Natural killer cell (primary cell): Measurements from ENCODE around the gene RNASE1. TPM values are rescaled to one million over a fixed set of nuclear protein-coding genes. Genes with fewer than 3 reads are reported as not detected.

Experiments
- ATAC-seq, 3 donors: fragments of 150-1000 bp in 2 of 3; fragments of 200-7000 bp in 1 of 3; cut with Tn5 transposase; 1 replicate in 1 of 3; 2 replicates in 2 of 3; pipeline ENCODE4 v1.10.0; 2021; ENCODE audit warnings: mild to moderate bottlenecking in 2 of 3, moderate library complexity in 2 of 3
- DNase-seq, 2 donors: peaks; one replicate each; pipeline versions ENCODE4 v3.0.0 to v3.0.0-alpha.2; 2013 to 2021; ENCODE audit warnings: mixed read lengths in 1 of 2
- H3K27ac ChIP-seq: one replicate; pipeline ENCODE4 v1.5.1; 2013; ENCODE audit warnings: mild to moderate bottlenecking, low read length
- H3K27me3 ChIP-seq: one replicate; pipeline ENCODE4 v1.6.1; 2013; ENCODE audit warnings: low read length; ENCODE audit not compliant: control insufficient read depth, insufficient read depth
- H3K36me3 ChIP-seq: one replicate; pipeline ENCODE4 v1.6.1; 2013; ENCODE audit warnings: low read length; ENCODE audit not compliant: control insufficient read depth, insufficient read depth
- H3K4me1 ChIP-seq: one replicate; pipeline ENCODE4 v1.6.1; 2013; ENCODE audit warnings: low read length; ENCODE audit not compliant: control insufficient read depth, insufficient read depth
- H3K4me3 ChIP-seq: one replicate; pipeline ENCODE4 v1.5.1; 2013; ENCODE audit warnings: low read length
- H3K9me3 ChIP-seq: one replicate; pipeline ENCODE4 v1.6.1; 2013; ENCODE audit warnings: low read length; ENCODE audit not compliant: control insufficient read depth, insufficient read depth
- H3K27ac Mint-ChIP-seq, 2 donors: one replicate each; pipeline ENCODE4 v1.8.0; 2022; ENCODE audit warnings: mild to moderate bottlenecking in 2 of 2, mixed read lengths in 2 of 2, moderate library complexity in 1 of 2
- H3K27me3 Mint-ChIP-seq, 2 donors: one replicate each; pipeline ENCODE4 v1.8.0; 2022; ENCODE audit warnings: low read depth in 2 of 2, mixed read lengths in 2 of 2
- H3K36me3 Mint-ChIP-seq: one replicate; pipeline ENCODE4 v1.8.0; 2022; ENCODE audit warnings: mixed read lengths
- H3K4me1 Mint-ChIP-seq, 2 donors: one replicate each; pipeline ENCODE4 v1.8.0; 2022; ENCODE audit warnings: mixed read lengths in 2 of 2
- H3K4me3 Mint-ChIP-seq: one replicate; pipeline ENCODE4 v1.8.0; 2022; ENCODE audit warnings: mild to moderate bottlenecking, moderate library complexity, mixed read lengths
- H3K9me3 Mint-ChIP-seq, 2 donors: one replicate each; pipeline ENCODE4 v1.8.0; 2022; ENCODE audit warnings: mixed read lengths in 2 of 2
- CTCF ChIP-seq: fragments of 200-600 bp; IDR thresholded peaks from one replicate; pipeline ENCODE4 v1.8.0; 2022; ENCODE audit warnings: antibody characterized with exemption
- WGBS: methylation state at CpG from one replicate; pipeline ENCODE4 v1.1.7; 2013; ENCODE audit warnings: missing lambda C conversion rate; ENCODE audit not compliant: insufficient coverage; 5-methylcytosine and 5-hydroxymethylcytosine counted together
- intact Hi-C: fragments of 100-400 bp; cut with micrococcal nuclease; formaldehyde crosslinking; loops from one replicate; pipeline ENCODE4 v1.14.2; 2022
- total RNA-seq, 4 donors: library from RNA; stranded (reverse); fragments of 120-200 nt in 1 of 4; gene quantifications; one replicate each; pipeline versions ENCODE4 v1.2.3 to v1.2.4, GENCODE V29; 2013 to 2022

RNASE1 gene
- total RNA-seq, 3 donors from 2014 or later (not counting 1 experiment from before 2014, with no cell fraction given): not detected

DNA sequence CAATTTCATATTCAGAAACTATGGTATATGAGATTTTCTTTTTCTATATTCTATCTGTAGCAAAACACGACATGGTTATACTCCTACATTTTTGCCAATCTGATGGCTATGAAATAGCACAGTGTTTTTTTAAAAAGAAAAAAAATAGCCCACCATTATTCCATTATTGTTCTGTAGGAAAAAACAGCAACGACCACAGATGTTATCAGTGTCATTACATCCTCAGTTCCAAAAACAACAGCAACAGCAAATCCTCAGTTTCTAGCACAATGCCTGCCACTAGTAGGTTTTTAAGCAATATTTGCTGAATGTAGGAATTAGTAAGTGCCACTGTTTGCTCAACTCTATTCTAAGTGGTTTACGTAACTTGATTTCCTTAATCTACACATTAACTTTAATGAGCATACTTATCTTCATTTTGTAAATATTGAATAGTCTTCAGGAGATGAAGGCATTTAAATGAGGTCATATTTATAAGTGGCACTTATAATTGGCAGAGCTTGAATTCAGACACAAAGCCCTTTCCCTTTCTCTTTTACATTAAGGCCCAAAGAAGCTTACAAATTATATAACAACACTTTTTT lies 13.3 kb downstream of the RNASE1 start:
- peaks cover 0 to 7% of the 10 kb centered on the region in 2 donors for H3K4me1 Mint-ChIP-seq
- DNase-seq (no peak), ATAC-seq (no peak)
- H3K27me3 Mint-ChIP-seq: no peaks in the 10 kb centered on the region
- H3K9me3 ChIP-seq: no peaks in the 10 kb centered on the region
- no peaks in the 10 kb centered on the region for H3K36me3 ChIP-seq
- no peak overlapping the region for H3K27ac ChIP-seq
- H3K36me3 Mint-ChIP-seq: no peaks in the 10 kb centered on the region
- no peak overlapping the region for H3K4me3 ChIP-seq
- no peaks in the 10 kb centered on the region for H3K9me3 Mint-ChIP-seq
- TF ChIP-seq CTCF: no peak
- no peak overlapping the region for H3K27ac Mint-ChIP-seq
- H3K4me1 ChIP-seq: no peaks in the 10 kb centered on the region
- H3K4me3 Mint-ChIP-seq: no peak overlapping the region
- no peaks in the 10 kb centered on the region for H3K27me3 ChIP-seq
- intact Hi-C loops: no loop called here
- 40% methylated on average over 1 of the region's 3 CpGs for WGBS

GRCh38 chr14:20787025-20787424 lies 15.6 kb downstream of the RNASE1 start:
- Histone ChIP-seq H3K4me1 (peaks cover 11% of the 10 kb centered on the region), H3K9me3 (no peaks in the 10 kb centered on the region), H3K27ac (no peak overlapping the region), H3K4me3 (no peak overlapping the region), H3K36me3 (no peaks in the 10 kb centered on the region), H3K27me3 (no peaks in the 10 kb centered on the region)
- ATAC-seq (no peak), DNase-seq (no peak)
- no peak for TF ChIP-seq CTCF
- intact Hi-C loops: no loop called here
- no peak overlapping the region for H3K27ac Mint-ChIP-seq
- no peaks in the 10 kb centered on the region for H3K27me3 Mint-ChIP-seq
- H3K9me3 Mint-ChIP-seq: no peaks in the 10 kb centered on the region
- H3K4me1 Mint-ChIP-seq: peaks cover 17 to 22% of the 10 kb centered on the region in 2 donors
- no peak overlapping the region for H3K4me3 Mint-ChIP-seq
- 83% methylated on average over 1 of the region's 4 CpGs for WGBS
- H3K36me3 Mint-ChIP-seq: no peaks in the 10 kb centered on the region

DNA sequence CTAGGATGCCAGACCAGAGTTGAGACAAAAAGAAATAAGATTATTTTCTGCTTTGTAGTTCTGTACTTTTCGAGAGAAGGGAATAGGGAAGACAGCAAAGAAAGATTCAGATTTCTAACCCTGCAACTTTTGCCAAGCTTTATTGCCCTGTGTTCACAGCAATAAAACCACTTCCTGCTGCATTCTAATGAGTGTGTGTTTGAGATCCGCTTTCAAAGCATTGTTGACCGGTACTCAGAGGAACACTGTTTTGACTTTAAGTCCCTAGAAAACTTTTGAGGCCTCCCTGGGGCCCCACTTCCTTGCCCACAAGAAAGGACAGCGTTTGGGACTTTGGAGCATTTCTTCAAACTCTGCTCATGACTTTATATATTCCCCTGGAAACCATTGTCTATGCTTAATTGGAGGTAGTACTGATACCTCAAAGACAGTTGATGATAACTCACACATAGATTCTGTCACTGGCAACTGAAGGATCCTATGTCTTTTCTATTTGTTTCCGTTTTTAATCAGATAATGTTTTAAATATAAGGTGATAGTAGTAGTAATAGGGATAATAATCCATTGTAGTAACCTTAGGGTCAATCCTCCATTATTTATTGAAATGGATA lies 20.3 kb downstream of the RNASE1 start:
- Mint-ChIP-seq H3K9me3 (no peaks in the 10 kb centered on the region), H3K27me3 (no peaks in the 10 kb centered on the region), H3K4me1 (peaks cover 33 to 38% of the 10 kb centered on the region in 2 donors), H3K4me3 (peak overlapping the region; percentile 86), H3K36me3 (no peaks in the 10 kb centered on the region), H3K27ac (peak overlapping the region; percentile 92 to 95)
- no peak for TF ChIP-seq CTCF
- Histone ChIP-seq H3K27me3 (no peaks in the 10 kb centered on the region), H3K36me3 (no peaks in the 10 kb centered on the region), H3K4me3 (peak overlapping the region; percentile 42), H3K4me1 (peaks cover 27% of the 10 kb centered on the region), H3K27ac (peak overlapping the region; percentile 71), H3K9me3 (no peaks in the 10 kb centered on the region)
- intact Hi-C loops: no loop called here
- WGBS: 0% methylated on average over 4 of the region's 5 CpGs
- peak; percentile 85 to 90 (median 90) for ATAC-seq
- peak in 1 of 2 donors; percentile 49 for DNase-seq
